HEK293 (cell line): ENCODE results near the gene CXXC4.
A peak's percentile ranks its signal among the peaks of the same experiment; 100 is the strongest.

Experiments used
- CTCF ChIP-seq: fragments of 450-650 bp; formaldehyde crosslinking; IDR thresholded peaks from 2 replicates; pipeline ENCODE4 v1.5.1; 2016; ENCODE audit warnings: missing biosample characterization, missing genetic modification characterization
- GLI4 ChIP-seq: fragments of 450-650 bp; formaldehyde crosslinking; IDR thresholded peaks from 2 replicates; pipeline ENCODE4 v1.5.1; 2016; ENCODE audit warnings: missing biosample characterization, missing genetic modification characterization
- HIC1 ChIP-seq: fragments of 450-650 bp; formaldehyde crosslinking; IDR thresholded peaks from 2 replicates; pipeline ENCODE4 v1.5.1; 2016; ENCODE audit warnings: missing biosample characterization, missing genetic modification characterization
- OSR2 ChIP-seq: fragments of 450-650 bp; formaldehyde crosslinking; IDR thresholded peaks from 2 replicates; pipeline ENCODE4 v1.5.1; 2016; ENCODE audit warnings: missing biosample characterization, missing genetic modification characterization
- PRDM10 ChIP-seq: fragments of 450-650 bp; formaldehyde crosslinking; IDR thresholded peaks from 2 replicates; pipeline ENCODE4 v1.5.1; 2016; ENCODE audit warnings: missing biosample characterization, missing genetic modification characterization
- RBAK ChIP-seq: fragments of 450-650 bp; formaldehyde crosslinking; IDR thresholded peaks from 2 replicates; pipeline ENCODE4 v1.5.1; 2016; ENCODE audit warnings: missing biosample characterization, missing genetic modification characterization
- REPIN1 ChIP-seq: fragments of 450-650 bp; formaldehyde crosslinking; IDR thresholded peaks from 2 replicates; pipeline ENCODE4 v1.5.1; 2017; ENCODE audit warnings: missing biosample characterization, missing genetic modification characterization, low read depth
- SCRT1 ChIP-seq: fragments of 450-650 bp; formaldehyde crosslinking; IDR thresholded peaks from 2 replicates; pipeline ENCODE4 v1.5.1; 2016; ENCODE audit warnings: missing biosample characterization, missing genetic modification characterization, borderline replicate concordance
- ZFP41 ChIP-seq: fragments of 450-650 bp; formaldehyde crosslinking; IDR thresholded peaks from 2 replicates; pipeline ENCODE4 v1.5.1; 2016; ENCODE audit warnings: missing biosample characterization, missing genetic modification characterization, borderline replicate concordance
- ZNF157 ChIP-seq: fragments of 450-650 bp; formaldehyde crosslinking; IDR thresholded peaks from 2 replicates; pipeline ENCODE4 v1.5.1; 2016; ENCODE audit warnings: missing biosample characterization, missing genetic modification characterization
- ZNF404 ChIP-seq: fragments of 450-650 bp; formaldehyde crosslinking; IDR thresholded peaks from 2 replicates; pipeline ENCODE4 v1.5.1; 2017; ENCODE audit warnings: missing biosample characterization, missing genetic modification characterization
- ZNF558 ChIP-seq: fragments of 450-650 bp; formaldehyde crosslinking; IDR thresholded peaks from 2 replicates; pipeline ENCODE4 v1.5.1; 2016; ENCODE audit warnings: missing biosample characterization, missing genetic modification characterization
- ZNF585B ChIP-seq: fragments of 450-650 bp; formaldehyde crosslinking; IDR thresholded peaks from 2 replicates; pipeline ENCODE4 v1.5.1; 2016; ENCODE audit warnings: missing biosample characterization, missing genetic modification characterization
- ZNF76 ChIP-seq: fragments of 450-650 bp; formaldehyde crosslinking; IDR thresholded peaks from 2 replicates; pipeline ENCODE4; 2016; ENCODE audit warnings: low read depth, missing biosample characterization, missing genetic modification characterization, borderline replicate concordance
- TF ChIP-seq, protein P1 (sequence below): fragments of 450-650 bp; formaldehyde crosslinking; IDR thresholded peaks from 2 replicates; pipeline ENCODE4 v1.5.1; 2017; ENCODE audit warnings: missing biosample characterization, missing genetic modification characterization
- TF ChIP-seq, protein P2 (sequence below): fragments of 450-650 bp; formaldehyde crosslinking; IDR thresholded peaks from 2 replicates; pipeline ENCODE4 v1.5.1; 2016; ENCODE audit warnings: missing biosample characterization, missing genetic modification characterization, low read depth
- TF ChIP-seq, protein P3 (sequence below): fragments of 450-650 bp; formaldehyde crosslinking; conservative IDR thresholded peaks from 2 replicates; pipeline ENCODE4 v1.5.1; 2016; ENCODE audit warnings: low read depth, missing biosample characterization, missing genetic modification characterization
- TF ChIP-seq, protein P4 (sequence below): fragments of 450-650 bp; formaldehyde crosslinking; IDR thresholded peaks from 2 replicates; pipeline ENCODE4 v1.5.1; 2016; ENCODE audit warnings: missing biosample characterization, missing genetic modification characterization
- TF ChIP-seq, protein P5 (sequence below): IDR thresholded peaks from 2 replicates; pipeline ENCODE4 v1.6.1; 2011; ENCODE audit warnings: mild to moderate bottlenecking, low read depth, low read length, borderline replicate concordance

The CXXC4 gene

DNA sequence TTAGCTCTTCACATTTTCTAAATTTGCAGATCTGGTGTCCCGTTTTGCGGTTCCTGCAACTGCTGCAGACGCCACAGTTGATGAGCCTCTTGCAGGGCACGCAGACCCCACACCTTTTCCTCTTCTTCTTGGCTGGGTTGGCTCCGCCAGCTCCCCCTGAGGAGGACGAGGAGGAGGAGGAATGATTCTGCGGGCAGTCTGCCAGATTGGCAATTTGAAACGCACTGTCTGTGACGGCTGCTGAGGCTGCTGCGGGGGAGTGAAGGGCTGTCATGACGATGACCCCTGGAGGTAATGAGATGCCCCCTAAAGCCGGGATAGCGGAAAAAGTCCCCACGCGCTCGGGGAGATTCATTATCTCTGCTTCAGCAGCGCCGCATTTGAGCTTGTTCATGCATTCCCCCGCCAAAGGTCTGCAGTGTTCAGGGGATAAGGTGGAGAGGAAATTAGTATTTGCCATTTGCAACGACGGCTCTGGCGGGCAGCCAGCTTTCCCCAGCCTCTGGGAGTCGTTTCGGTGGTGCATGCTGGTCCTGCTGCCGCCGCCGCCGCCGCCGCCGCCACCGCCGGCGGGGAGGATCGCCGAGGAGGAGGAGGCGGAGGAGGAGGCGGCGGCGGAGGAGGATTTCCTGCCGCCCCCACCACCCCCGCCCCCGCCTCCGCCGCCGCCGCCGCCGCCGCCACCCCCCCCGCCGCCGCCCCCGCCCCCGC, 3.8 kb downstream of the CXXC4 start (continued):
- TF ChIP-seq, protein P1, sequence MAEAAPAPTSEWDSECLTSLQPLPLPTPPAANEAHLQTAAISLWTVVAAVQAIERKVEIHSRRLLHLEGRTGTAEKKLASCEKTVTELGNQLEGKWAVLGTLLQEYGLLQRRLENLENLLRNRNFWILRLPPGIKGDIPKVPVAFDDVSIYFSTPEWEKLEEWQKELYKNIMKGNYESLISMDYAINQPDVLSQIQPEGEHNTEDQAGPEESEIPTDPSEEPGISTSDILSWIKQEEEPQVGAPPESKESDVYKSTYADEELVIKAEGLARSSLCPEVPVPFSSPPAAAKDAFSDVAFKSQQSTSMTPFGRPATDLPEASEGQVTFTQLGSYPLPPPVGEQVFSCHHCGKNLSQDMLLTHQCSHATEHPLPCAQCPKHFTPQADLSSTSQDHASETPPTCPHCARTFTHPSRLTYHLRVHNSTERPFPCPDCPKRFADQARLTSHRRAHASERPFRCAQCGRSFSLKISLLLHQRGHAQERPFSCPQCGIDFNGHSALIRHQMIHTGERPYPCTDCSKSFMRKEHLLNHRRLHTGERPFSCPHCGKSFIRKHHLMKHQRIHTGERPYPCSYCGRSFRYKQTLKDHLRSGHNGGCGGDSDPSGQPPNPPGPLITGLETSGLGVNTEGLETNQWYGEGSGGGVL (tag by site-specific recombination) = no peak; the same call in 1 of the 2 replicates
- TF ChIP-seq GLI4 (tag by site-specific recombination) (no peak), ZNF558 (tag by site-specific recombination) (0 out of 2 replicates have a peak, but pooled peaks have one; percentile 33), ZNF404 (tag by site-specific recombination) (no peak), CTCF (tag by site-specific recombination) (no peak), PRDM10 (peak; percentile 67), OSR2 (tag by site-specific recombination) (peak; percentile 76), ZNF157 (tag by site-specific recombination) (no peak), REPIN1 (tag by site-specific recombination) (no peak), ZFP41 (tag by site-specific recombination) (no peak), RBAK (tag by site-specific recombination) (no peak), HIC1 (no peak; the same call in 1 of the 2 replicates), ZNF76 (tag by site-specific recombination) (peak; percentile 79), ZNF585B (tag by site-specific recombination) (no peak), SCRT1 (tag by site-specific recombination) (no peak)
- TF ChIP-seq, protein P2, sequence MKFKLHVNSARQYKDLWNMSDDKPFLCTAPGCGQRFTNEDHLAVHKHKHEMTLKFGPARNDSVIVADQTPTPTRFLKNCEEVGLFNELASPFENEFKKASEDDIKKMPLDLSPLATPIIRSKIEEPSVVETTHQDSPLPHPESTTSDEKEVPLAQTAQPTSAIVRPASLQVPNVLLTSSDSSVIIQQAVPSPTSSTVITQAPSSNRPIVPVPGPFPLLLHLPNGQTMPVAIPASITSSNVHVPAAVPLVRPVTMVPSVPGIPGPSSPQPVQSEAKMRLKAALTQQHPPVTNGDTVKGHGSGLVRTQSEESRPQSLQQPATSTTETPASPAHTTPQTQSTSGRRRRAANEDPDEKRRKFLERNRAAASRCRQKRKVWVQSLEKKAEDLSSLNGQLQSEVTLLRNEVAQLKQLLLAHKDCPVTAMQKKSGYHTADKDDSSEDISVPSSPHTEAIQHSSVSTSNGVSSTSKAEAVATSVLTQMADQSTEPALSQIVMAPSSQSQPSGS = no peak
- TF ChIP-seq, protein P3, sequence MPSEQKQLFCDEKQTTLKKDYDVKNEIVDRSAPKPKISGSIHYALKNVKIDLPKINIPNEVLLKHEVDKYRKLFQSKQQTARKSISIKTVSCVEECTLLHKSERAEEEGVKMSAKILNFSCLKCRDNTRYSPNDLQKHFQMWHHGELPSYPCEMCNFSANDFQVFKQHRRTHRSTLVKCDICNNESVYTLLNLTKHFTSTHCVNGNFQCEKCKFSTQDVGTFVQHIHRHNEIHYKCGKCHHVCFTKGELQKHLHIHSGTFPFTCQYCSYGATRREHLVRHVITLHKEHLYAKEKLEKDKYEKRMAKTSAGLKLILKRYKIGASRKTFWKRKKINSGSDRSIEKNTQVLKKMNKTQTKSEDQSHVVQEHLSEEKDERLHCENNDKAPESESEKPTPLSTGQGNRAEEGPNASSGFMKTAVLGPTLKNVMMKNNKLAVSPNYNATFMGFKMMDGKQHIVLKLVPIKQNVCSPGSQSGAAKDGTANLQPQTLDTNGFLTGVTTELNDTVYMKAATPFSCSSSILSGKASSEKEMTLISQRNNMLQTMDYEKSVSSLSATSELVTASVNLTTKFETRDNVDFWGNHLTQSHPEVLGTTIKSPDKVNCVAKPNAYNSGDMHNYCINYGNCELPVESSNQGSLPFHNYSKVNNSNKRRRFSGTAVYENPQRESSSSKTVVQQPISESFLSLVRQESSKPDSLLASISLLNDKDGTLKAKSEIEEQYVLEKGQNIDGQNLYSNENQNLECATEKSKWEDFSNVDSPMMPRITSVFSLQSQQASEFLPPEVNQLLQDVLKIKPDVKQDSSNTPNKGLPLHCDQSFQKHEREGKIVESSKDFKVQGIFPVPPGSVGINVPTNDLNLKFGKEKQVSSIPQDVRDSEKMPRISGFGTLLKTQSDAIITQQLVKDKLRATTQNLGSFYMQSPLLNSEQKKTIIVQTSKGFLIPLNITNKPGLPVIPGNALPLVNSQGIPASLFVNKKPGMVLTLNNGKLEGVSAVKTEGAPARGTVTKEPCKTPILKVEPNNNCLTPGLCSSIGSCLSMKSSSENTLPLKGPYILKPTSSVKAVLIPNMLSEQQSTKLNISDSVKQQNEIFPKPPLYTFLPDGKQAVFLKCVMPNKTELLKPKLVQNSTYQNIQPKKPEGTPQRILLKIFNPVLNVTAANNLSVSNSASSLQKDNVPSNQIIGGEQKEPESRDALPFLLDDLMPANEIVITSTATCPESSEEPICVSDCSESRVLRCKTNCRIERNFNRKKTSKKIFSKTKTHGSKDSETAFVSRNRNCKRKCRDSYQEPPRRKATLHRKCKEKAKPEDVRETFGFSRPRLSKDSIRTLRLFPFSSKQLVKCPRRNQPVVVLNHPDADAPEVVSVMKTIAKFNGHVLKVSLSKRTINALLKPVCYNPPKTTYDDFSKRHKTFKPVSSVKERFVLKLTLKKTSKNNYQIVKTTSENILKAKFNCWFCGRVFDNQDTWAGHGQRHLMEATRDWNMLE = no peak
- TF ChIP-seq, protein P4, sequence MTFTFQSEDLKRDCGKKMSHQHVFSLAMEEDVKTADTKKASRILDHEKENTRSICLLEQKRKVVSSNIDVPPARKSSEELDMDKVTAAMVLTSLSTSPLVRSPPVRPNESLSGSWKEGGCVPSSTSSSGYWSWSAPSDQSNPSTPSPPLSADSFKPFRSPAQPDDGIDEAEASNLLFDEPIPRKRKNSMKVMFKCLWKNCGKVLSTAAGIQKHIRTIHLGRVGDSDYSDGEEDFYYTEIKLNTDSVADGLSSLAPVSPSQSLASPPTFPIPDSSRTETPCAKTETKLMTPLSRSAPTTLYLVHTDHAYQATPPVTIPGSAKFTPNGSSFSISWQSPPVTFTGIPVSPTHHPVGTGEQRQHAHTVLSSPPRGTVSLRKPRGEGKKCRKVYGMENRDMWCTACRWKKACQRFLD (tag by site-specific recombination) = no peak
- TF ChIP-seq, protein P5, sequence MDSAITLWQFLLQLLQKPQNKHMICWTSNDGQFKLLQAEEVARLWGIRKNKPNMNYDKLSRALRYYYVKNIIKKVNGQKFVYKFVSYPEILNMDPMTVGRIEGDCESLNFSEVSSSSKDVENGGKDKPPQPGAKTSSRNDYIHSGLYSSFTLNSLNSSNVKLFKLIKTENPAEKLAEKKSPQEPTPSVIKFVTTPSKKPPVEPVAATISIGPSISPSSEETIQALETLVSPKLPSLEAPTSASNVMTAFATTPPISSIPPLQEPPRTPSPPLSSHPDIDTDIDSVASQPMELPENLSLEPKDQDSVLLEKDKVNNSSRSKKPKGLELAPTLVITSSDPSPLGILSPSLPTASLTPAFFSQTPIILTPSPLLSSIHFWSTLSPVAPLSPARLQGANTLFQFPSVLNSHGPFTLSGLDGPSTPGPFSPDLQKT = no peak
